SHP77 (cell line): ENCODE data around the gene VGF.
"Not testable (repeated sequence)": the region's sequence is repeated elsewhere in the genome, so short reads cannot be mapped to it uniquely, and the experiment has no call there.

Experiments used
- DNase-seq, 2 experiments: peaks; one replicate each; lab custom pipeline; 2025; lab: John Stamatoyannopoulos, UW

The VGF gene

GRCh38 chr7:101165075-101165957, at the start of gene VGF:
TSS of gene VGF (minus strand) at chr7:101165569. CDS start at chr7:101164843, 726 bp downstream.
- DNase-seq: peak; percentile 93

- no peak for DNase-seq
Measured at GRCh38 chr7:101212014-101212413, 46.6 kb upstream of the VGF start.

- no peak for DNase-seq
Measured at GRCh38 chr7:101211501-101211900, 46.1 kb upstream of the VGF start.

- DNase-seq: no peak
Measured at GRCh38 chr7:101210143-101210542, 44.8 kb upstream of the VGF start.

- DNase-seq: no peak
Measured at GRCh38 chr7:101208794-101209193, 43.4 kb upstream of the VGF start.

DNA sequence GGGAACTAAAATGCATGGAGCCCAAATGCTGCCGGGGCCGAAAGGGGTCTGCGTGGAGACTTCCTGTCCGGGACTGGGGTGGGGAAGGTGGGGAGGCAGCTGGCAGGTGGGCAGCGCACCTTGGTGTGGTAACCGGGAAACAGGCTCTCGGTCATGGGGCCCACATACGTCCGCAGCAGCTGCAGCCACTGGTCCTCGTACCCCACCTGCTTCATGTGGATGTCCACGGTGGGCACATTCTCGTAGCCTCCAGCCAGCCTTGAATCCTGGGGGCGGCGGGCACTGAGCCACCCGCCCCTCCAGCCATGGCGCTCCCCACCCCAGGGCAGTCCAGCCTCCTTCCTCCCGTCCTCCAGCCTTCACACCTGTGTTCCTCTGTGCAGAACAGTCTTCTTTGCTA, 42.1 kb upstream of the VGF start:
- no peak for DNase-seq

GRCh38 chr7:101206665-101207042, 41.3 kb upstream of the VGF start:
- no peak for DNase-seq

DNA sequence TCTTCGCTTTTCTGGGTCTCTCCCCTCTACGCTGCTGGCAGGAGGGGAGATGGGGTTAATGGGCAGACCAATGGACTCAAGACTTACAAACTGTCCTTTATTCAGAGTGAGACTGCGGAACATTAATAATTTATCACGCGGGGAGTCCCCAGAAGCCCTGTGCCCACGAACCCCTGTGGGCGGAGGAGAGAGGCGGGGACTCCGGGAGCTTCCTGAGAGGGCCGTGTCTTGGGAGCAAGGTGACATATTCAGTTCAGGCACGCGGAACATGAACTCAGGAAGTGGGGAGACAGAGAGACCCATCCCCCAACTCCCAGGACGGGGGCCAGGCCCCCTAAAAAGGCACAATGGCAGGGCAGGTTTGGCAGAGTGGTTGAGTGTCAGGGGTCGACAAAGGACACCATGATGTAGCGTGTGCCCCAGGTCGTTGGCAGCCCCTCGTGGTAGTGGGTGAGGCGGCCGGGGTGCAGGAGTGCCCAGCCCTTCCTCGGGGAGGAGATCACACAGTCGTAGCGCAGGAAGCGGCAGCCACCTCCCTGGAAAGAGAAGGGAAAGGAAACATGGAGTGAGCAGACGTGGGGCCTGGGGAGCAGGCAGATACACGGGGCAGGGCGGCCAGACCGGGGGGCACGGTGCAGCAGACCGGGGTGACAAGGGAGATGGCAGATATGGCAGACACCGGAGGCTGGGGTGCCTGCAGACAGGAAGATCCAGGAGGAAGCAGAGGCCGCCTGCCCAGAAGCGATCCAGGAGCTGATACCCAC, 40.7 kb upstream of the VGF start:
- DNase-seq: no peak

DNA sequence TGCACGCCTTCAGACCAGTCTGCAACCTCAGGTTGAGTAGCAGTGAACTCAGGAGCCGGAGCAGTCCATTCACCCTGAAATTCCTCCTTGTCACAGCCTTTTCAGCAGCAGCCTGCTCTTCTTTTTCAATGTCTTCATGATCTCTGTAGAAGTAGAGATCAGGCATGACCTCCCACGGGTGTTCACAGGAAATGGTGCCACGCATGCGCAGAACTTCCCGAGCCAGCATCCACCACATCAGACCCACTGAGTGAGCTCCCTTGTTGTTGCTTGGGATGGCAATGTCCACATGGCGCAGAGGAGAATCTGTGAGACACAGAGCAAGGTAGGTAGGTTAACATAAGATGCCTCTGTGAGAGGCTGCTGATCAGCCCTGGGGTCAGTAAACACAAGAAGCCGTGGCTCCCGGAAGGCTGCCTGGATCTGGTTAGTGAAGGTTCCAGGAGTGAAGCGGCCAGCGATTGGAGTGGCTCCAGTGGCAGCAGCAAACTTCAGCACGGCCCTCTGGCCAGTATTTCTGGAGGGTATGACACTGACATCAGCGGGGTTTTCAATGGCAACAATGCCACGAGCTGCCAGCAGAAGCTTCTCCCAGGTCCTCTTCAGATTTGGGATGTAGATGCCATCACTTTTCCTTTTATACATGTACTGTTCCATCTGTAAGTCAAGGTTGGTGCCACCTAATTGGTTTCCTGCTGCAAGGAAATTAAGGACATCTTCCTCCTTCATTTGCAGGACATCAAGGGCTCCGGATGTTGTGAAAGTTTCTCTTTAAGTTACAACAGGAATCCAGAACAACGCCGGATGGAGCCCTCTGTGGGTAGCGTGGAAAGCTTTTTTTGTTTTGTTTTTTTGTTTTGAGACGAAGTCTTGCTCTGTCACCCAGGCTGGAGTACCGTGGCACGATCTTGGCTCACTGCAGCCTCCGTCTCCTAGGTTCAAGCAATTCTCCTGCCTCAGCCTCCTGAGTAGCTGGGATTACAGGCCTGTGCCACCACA, 38.7 kb upstream of the VGF start:
- DNase-seq: not testable (repeated sequence)

GRCh38 chr7:101202603-101202918, 37.2 kb upstream of the VGF start:
- DNase-seq: no peak

DNA sequence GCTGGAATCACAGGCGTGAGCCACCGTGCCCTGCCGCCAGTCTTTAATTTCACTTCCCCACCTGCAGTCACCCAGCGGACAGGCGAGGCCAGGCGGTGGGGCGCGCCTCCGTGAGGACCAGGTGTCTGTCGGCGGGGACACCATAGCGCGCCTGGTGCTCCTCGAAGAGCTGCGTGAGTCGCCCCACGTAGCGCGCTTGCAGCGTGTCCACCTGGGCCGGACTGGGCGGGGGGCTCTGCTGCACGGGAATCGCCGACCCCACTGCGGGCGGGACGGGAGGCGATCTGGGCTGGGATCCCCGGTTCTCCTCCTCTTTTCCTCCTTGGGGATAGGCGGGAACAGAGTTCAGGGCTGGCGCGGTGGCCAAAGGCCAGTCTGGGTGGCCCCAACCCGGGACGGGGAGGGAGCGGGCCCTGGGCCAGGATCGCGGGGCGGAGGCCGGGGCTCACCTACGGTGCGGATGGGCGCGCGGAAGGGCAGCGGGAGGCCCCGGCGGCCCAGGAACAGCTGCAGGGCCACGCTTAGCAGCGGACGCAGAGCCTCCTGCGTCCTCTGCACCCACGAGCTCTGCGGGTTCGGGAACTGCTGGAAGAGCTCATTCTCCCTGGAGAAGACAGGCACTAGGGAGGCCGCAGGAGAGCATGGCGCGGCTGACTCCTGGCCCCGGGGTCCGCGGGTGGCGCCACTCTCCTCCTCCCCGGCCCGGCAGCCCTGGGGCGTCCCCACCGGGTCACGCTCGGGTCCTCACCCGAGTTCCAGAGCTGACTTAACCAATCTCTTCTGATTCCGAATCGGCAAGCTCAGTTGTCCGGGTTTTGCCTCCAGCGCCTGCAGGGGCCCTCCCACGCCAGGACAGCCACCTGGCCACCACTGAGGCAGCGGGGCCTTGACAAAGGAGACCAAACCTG, 36.6 kb upstream of the VGF start:
- DNase-seq: no peak

- no peak for DNase-seq
Measured at GRCh38 chr7:101200862-101201599, 35.7 kb upstream of the VGF start, which contains the start of gene MOGAT3. TSS of gene MOGAT3 (minus strand) at chr7:101201036. CDS start at chr7:101200854, 182 bp downstream.

DNA sequence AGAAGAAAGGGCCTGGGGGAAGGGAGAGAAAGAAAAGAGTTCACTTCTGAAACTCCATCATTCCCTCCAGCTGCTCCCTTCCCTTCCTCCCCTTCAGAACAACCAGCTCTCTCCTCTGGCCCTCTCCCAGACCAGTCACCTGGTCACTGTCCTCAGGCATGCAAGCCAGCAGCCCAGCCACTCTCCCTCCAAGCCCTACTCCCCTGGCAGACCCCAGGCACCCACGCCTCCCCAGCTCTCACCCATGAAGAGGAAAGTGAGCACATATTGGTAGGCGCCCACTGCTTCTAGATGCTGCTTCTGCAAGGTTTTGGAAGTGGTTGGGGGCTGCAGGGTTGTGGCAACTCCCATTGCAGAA, 35.1 kb upstream of the VGF start:
- no peak for DNase-seq

DNA sequence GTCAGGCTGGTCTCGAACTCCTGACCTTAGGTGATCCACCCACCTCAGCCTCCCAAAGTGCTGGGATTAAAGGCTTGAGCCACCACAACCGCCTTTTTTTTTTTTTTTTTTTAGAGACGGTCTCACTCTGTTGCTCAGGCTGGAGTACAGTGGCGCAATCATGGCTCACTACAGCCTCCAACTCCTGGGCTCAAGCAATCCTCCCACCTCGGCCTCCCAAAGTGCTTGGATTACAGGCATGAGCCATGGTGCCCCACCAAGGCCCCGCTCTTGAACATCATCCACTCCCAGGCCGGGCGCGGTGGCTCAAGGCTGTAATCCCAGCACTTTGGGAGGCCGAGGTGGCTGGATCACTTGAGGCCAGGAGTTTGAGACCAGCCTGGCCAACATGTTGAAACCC, 34.2 kb upstream of the VGF start:
- not testable (repeated sequence) for DNase-seq

- no peak for DNase-seq
Measured at GRCh38 chr7:101198476-101198875, 33.1 kb upstream of the VGF start.

DNA sequence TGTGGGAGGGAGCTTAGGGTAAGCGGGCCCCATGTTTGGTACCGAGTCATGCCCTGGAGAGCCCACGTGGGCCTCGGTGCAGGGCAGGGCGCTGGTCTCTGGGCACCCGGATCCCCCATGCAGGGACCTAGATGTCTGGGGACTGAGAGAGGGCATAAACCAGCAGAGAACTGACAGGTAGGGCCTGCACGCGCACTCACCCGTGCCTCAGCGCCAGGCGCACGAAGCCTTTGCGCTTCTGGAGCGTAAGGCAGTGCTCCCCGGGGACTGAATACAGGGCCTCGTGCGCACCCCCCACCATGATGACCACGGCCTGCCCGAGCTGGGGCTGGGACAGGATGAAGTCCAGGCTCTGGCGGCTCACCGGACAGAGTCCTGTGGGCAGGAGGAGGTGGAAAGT, 32.6 kb upstream of the VGF start:
- DNase-seq: no peak

GRCh38 chr7:101195884-101196283, 30.5 kb upstream of the VGF start:
- no peak for DNase-seq

- DNase-seq: no peak
Measured at GRCh38 chr7:101189109-101189508, 23.7 kb upstream of the VGF start.

GRCh38 chr7:101186844-101187428, 21.6 kb upstream of the VGF start:
- no peak for DNase-seq

- DNase-seq: no peak
Measured at GRCh38 chr7:101186194-101186593, 20.8 kb upstream of the VGF start.
